Measurements from ENCODE around the gene MLIP.

DNA sequence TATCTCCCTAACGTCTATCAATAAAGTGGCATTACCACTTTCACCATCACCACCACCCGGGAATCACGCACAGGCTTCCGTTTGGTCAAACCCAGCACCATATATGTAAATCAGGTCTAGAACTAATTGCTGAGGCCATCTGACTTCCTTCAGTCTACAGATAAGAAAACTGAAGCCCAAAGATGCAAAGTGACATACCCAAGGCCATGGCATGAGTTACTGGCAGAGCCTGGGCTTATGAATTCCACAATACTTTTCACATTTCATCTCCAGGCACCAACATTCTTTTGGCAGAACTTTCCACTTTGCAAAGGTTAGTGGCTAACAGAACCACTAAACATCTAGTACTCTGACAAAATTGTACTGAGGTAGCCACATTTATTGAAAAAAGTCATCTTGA is 132.5 kb downstream of the MLIP start:
- TF ChIP-seq, protein P1, sequence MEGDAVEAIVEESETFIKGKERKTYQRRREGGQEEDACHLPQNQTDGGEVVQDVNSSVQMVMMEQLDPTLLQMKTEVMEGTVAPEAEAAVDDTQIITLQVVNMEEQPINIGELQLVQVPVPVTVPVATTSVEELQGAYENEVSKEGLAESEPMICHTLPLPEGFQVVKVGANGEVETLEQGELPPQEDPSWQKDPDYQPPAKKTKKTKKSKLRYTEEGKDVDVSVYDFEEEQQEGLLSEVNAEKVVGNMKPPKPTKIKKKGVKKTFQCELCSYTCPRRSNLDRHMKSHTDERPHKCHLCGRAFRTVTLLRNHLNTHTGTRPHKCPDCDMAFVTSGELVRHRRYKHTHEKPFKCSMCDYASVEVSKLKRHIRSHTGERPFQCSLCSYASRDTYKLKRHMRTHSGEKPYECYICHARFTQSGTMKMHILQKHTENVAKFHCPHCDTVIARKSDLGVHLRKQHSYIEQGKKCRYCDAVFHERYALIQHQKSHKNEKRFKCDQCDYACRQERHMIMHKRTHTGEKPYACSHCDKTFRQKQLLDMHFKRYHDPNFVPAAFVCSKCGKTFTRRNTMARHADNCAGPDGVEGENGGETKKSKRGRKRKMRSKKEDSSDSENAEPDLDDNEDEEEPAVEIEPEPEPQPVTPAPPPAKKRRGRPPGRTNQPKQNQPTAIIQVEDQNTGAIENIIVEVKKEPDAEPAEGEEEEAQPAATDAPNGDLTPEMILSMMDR (IDR thresholded peaks at IDR 0.05): no peak
- TF ChIP-seq POLR2A (IDR thresholded peaks at IDR 0.05): no peak
